IPS-15b (cell line): ENCODE data around the gene OSBPL10.

Source experiments
- H3K27me3 ChIP-seq: one replicate; pipeline ENCODE4 v1.6.1; 2013; ENCODE audit warnings: low read length; ENCODE audit not compliant: control insufficient read depth, insufficient read depth
- H3K36me3 ChIP-seq: one replicate; pipeline ENCODE4 v1.6.1; 2013; ENCODE audit warnings: low read length; ENCODE audit not compliant: control insufficient read depth, insufficient read depth
- H3K4me1 ChIP-seq: one replicate; pipeline ENCODE4 v1.6.1; 2013; ENCODE audit warnings: mild to moderate bottlenecking, low read length; ENCODE audit not compliant: control insufficient read depth, insufficient read depth
- H3K4me3 ChIP-seq: one replicate; pipeline ENCODE4 v1.5.1; 2013; ENCODE audit warnings: low read depth, low read length
- H3K9ac ChIP-seq: one replicate; pipeline ENCODE4 v1.6.1; 2013; ENCODE audit warnings: low read depth, mild to moderate bottlenecking, low read length
- H3K9me3 ChIP-seq: one replicate; pipeline ENCODE4 v1.6.1; 2013; ENCODE audit warnings: mild to moderate bottlenecking, low read length; ENCODE audit not compliant: control insufficient read depth, insufficient read depth

OSBPL10 gene

GRCh38 chr3:31755926-31756658 lies 225.0 kb downstream of the OSBPL10 start:
- Histone ChIP-seq H3K27me3 (no peaks in the 10 kb centered on the region), H3K9ac (no peak overlapping the region), H3K4me1 (peaks cover 4% of the 10 kb centered on the region), H3K9me3 (no peaks in the 10 kb centered on the region), H3K36me3 (no peaks in the 10 kb centered on the region), H3K4me3 (no peak overlapping the region)

GRCh38 chr3:31754575-31755278 lies 226.3 kb downstream of the OSBPL10 start:
- Histone ChIP-seq H3K9ac (no peak overlapping the region), H3K36me3 (no peaks in the 10 kb centered on the region), H3K4me3 (no peak overlapping the region), H3K9me3 (no peaks in the 10 kb centered on the region), H3K27me3 (no peaks in the 10 kb centered on the region), H3K4me1 (peaks cover 4% of the 10 kb centered on the region)

GRCh38 chr3:31753050-31753425 lies 228.0 kb downstream of the OSBPL10 start:
- no peaks in the 10 kb centered on the region for H3K27me3 ChIP-seq
- H3K9me3 ChIP-seq: no peaks in the 10 kb centered on the region
- H3K4me1 ChIP-seq: peaks cover 4% of the 10 kb centered on the region
- H3K4me3 ChIP-seq: no peak overlapping the region
- H3K9ac ChIP-seq: no peak overlapping the region
- H3K36me3 ChIP-seq: no peaks in the 10 kb centered on the region

- Histone ChIP-seq H3K9ac (no peak overlapping the region), H3K9me3 (no peaks in the 10 kb centered on the region), H3K36me3 (no peaks in the 10 kb centered on the region), H3K4me3 (no peak overlapping the region), H3K27me3 (no peaks in the 10 kb centered on the region), H3K4me1 (peaks cover 4% of the 10 kb centered on the region)
Measured at GRCh38 chr3:31752305-31753049, 228.6 kb downstream of the OSBPL10 start.

- H3K9me3 ChIP-seq: no peaks in the 10 kb centered on the region
Measured at GRCh38 chr3:31750341-31750740, 230.7 kb downstream of the OSBPL10 start.

GRCh38 chr3:31748933-31749295 lies 232.1 kb downstream of the OSBPL10 start:
- Histone ChIP-seq H3K27me3 (no peaks in the 10 kb centered on the region), H3K4me3 (no peak overlapping the region), H3K36me3 (no peaks in the 10 kb centered on the region), H3K9me3 (no peaks in the 10 kb centered on the region), H3K9ac (no peak overlapping the region), H3K4me1 (peaks cover 4% of the 10 kb centered on the region)

More at GRCh38 chr3:31750341-31750740, 230.7 kb downstream of the OSBPL10 start:
- Histone ChIP-seq H3K27me3 (no peaks in the 10 kb centered on the region), H3K4me3 (no peak overlapping the region), H3K36me3 (no peaks in the 10 kb centered on the region), H3K9ac (no peak overlapping the region), H3K4me1 (peaks cover 4% of the 10 kb centered on the region)

- H3K9me3 ChIP-seq: no peaks in the 10 kb centered on the region
- peaks cover 4% of the 10 kb centered on the region for H3K4me1 ChIP-seq
- no peak overlapping the region for H3K9ac ChIP-seq
- no peaks in the 10 kb centered on the region for H3K36me3 ChIP-seq
- no peak overlapping the region for H3K4me3 ChIP-seq
- H3K27me3 ChIP-seq: no peaks in the 10 kb centered on the region
Measured at GRCh38 chr3:31748281-31748932, 232.7 kb downstream of the OSBPL10 start.

GRCh38 chr3:31747785-31748184 lies 233.3 kb downstream of the OSBPL10 start:
- Histone ChIP-seq H3K4me1 (peaks cover 4% of the 10 kb centered on the region), H3K36me3 (no peaks in the 10 kb centered on the region), H3K9me3 (no peaks in the 10 kb centered on the region)

GRCh38 chr3:31744913-31745312 lies 236.1 kb downstream of the OSBPL10 start:
- Histone ChIP-seq H3K36me3 (no peaks in the 10 kb centered on the region), H3K4me1 (no peaks in the 10 kb centered on the region), H3K9me3 (no peaks in the 10 kb centered on the region), H3K4me3 (no peak overlapping the region), H3K9ac (no peak overlapping the region), H3K27me3 (no peaks in the 10 kb centered on the region)

More at GRCh38 chr3:31747785-31748184, 233.3 kb downstream of the OSBPL10 start:
- H3K27me3 ChIP-seq: no peaks in the 10 kb centered on the region
- no peak overlapping the region for H3K4me3 ChIP-seq
- no peak overlapping the region for H3K9ac ChIP-seq

- Histone ChIP-seq H3K4me3 (no peak overlapping the region), H3K36me3 (no peaks in the 10 kb centered on the region), H3K9ac (no peak overlapping the region), H3K4me1 (no peaks in the 10 kb centered on the region), H3K27me3 (no peaks in the 10 kb centered on the region), H3K9me3 (no peaks in the 10 kb centered on the region)
Measured at GRCh38 chr3:31743331-31744089, 237.6 kb downstream of the OSBPL10 start.

- no peak overlapping the region for H3K4me3 ChIP-seq
- H3K4me1 ChIP-seq: peaks cover 2% of the 10 kb centered on the region
- H3K36me3 ChIP-seq: no peaks in the 10 kb centered on the region
- H3K9ac ChIP-seq: no peak overlapping the region
- no peaks in the 10 kb centered on the region for H3K27me3 ChIP-seq
- no peaks in the 10 kb centered on the region for H3K9me3 ChIP-seq
Measured at GRCh38 chr3:31740397-31740796, 240.7 kb downstream of the OSBPL10 start.
